HL-60 (cell line): ENCODE measurements around the gene FARP2.

Experiments
- DNase-seq, 2 experiments: peaks; one replicate each; pipeline ENCODE4 v3.0.0-alpha.2; 2010 to 2020; ENCODE audit warnings: low read depth in 1 of 2, low spot score in 1 of 2
- H3K27ac ChIP-seq: fragments of 250-450 bp; sonication (Bioruptor Pico); replicated peaks from 2 replicates; pipeline ENCODE4 v1.5.1; 2020; ENCODE audit warnings: mild to moderate bottlenecking, moderate library complexity
- H3K27me3 ChIP-seq: fragments of 250-450 bp; sonication (Bioruptor Pico); 2 replicates; pipeline ENCODE4 v1.5.1; 2021; ENCODE audit warnings: mild to moderate bottlenecking, moderate library complexity; ENCODE audit not compliant: insufficient read depth, poor library complexity, severe bottlenecking
- H3K4me3 ChIP-seq: replicated peaks from 2 replicates; pipeline ENCODE4 v1.5.1; 2011; ENCODE audit warnings: mild to moderate bottlenecking, control low read depth, low read length; ENCODE audit not compliant: insufficient read depth
- GABPA ChIP-seq: IDR thresholded peaks from 2 replicates; pipeline ENCODE4 v1.6.1; 2012; ENCODE audit warnings: low read depth
- POLR2AphosphoS5 ChIP-seq: IDR thresholded peaks from 2 replicates; pipeline ENCODE4 v1.6.1; 2012; ENCODE audit warnings: low read depth
- SPI1 ChIP-seq: IDR thresholded peaks from 2 replicates; pipeline ENCODE4 v1.6.1; 2012; ENCODE audit warnings: low read depth, mild to moderate bottlenecking, borderline replicate concordance
- TF ChIP-seq, protein P1 (sequence below): IDR thresholded peaks from one replicate; pipeline ENCODE4 v1.5.1; 2011; ENCODE audit warnings: low read length, control low read depth, inconsistent platforms; ENCODE audit not compliant: insufficient read depth
- TF ChIP-seq, protein P2 (sequence below): IDR thresholded peaks from 2 replicates; pipeline ENCODE4 v1.6.1; 2012; ENCODE audit warnings: low read depth; ENCODE audit not compliant: insufficient replicate concordance

Gene FARP2

DNA sequence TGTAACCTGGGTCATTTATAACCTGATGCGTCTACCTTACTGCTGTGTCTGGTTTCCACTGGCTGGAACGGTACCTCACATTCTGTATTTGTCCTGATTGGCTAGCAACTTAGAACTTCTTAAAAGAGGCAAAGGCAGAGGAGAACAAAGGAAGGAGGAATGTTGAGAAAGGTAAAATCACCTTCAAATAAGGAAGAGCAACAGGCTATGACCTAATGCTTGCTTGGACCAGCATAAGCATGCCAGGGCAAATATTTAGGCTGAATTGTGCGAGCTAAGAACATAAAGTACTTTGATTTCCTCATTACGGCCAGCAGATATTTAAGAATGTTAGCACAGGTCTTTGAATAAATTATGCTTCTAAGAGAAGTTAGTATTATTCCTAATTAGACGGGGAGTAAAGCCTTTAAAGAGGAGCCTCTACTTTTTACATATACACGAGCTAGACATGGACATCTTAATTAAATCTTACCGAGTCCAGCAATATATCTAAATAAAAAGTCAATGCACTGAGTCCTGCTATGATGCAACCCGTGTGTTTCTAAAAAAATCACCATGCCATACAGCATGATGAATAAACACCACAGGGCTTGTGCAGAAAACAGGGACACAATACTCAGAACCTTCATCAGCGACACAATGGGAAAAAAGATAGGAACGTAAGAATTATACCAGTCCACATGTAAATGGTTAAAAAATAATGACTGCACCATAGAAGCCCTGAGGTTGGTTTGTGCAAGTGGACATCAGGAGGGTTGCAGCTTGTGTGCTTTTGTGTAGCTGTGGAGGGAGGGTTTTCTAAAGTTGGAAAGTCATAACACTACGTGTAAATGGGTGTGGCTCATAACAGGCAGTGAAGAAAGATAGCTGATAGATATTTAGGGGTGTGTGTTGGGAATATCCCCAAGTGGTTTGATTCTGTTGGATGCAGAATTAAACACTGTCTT, 26.1 kb upstream of the FARP2 start:
- TF ChIP-seq POLR2AphosphoS5, result no peak
- TF ChIP-seq, protein P1, sequence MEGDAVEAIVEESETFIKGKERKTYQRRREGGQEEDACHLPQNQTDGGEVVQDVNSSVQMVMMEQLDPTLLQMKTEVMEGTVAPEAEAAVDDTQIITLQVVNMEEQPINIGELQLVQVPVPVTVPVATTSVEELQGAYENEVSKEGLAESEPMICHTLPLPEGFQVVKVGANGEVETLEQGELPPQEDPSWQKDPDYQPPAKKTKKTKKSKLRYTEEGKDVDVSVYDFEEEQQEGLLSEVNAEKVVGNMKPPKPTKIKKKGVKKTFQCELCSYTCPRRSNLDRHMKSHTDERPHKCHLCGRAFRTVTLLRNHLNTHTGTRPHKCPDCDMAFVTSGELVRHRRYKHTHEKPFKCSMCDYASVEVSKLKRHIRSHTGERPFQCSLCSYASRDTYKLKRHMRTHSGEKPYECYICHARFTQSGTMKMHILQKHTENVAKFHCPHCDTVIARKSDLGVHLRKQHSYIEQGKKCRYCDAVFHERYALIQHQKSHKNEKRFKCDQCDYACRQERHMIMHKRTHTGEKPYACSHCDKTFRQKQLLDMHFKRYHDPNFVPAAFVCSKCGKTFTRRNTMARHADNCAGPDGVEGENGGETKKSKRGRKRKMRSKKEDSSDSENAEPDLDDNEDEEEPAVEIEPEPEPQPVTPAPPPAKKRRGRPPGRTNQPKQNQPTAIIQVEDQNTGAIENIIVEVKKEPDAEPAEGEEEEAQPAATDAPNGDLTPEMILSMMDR, result no peak
- TF ChIP-seq, protein P2, sequence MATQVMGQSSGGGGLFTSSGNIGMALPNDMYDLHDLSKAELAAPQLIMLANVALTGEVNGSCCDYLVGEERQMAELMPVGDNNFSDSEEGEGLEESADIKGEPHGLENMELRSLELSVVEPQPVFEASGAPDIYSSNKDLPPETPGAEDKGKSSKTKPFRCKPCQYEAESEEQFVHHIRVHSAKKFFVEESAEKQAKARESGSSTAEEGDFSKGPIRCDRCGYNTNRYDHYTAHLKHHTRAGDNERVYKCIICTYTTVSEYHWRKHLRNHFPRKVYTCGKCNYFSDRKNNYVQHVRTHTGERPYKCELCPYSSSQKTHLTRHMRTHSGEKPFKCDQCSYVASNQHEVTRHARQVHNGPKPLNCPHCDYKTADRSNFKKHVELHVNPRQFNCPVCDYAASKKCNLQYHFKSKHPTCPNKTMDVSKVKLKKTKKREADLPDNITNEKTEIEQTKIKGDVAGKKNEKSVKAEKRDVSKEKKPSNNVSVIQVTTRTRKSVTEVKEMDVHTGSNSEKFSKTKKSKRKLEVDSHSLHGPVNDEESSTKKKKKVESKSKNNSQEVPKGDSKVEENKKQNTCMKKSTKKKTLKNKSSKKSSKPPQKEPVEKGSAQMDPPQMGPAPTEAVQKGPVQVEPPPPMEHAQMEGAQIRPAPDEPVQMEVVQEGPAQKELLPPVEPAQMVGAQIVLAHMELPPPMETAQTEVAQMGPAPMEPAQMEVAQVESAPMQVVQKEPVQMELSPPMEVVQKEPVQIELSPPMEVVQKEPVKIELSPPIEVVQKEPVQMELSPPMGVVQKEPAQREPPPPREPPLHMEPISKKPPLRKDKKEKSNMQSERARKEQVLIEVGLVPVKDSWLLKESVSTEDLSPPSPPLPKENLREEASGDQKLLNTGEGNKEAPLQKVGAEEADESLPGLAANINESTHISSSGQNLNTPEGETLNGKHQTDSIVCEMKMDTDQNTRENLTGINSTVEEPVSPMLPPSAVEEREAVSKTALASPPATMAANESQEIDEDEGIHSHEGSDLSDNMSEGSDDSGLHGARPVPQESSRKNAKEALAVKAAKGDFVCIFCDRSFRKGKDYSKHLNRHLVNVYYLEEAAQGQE, result no peak
- no peak for TF ChIP-seq GABPA
- no peak for TF ChIP-seq SPI1

GRCh38 chr2:241330616-241330981, 25.5 kb upstream of the FARP2 start:
- Histone ChIP-seq H3K4me3 (no peak overlapping the region), H3K27ac (no peak overlapping the region), H3K27me3 (no peaks in the 10 kb centered on the region)
- TF ChIP-seq, protein P2, result no peak
- TF ChIP-seq GABPA, result no peak
- TF ChIP-seq SPI1, result no peak
- TF ChIP-seq, protein P1, result no peak
- TF ChIP-seq POLR2AphosphoS5, result no peak
- no peak for DNase-seq

More for the DNA sequence above, 26.1 kb upstream of the FARP2 start:
- DNase-seq, result no peak
- Histone ChIP-seq H3K27me3 (no peaks in the 10 kb centered on the region), H3K27ac (no peak overlapping the region), H3K4me3 (no peak overlapping the region)

- no peak overlapping the region for H3K27ac ChIP-seq
- TF ChIP-seq SPI1 (no peak), GABPA (no peak), POLR2AphosphoS5 (no peak)
- TF ChIP-seq, protein P2, result no peak
- TF ChIP-seq, protein P1, result no peak
- no peak for DNase-seq
These were observed 21.3 kb upstream of the FARP2 start for GRCh38 chr2:241334813-241335212.

More at GRCh38 chr2:241334813-241335212, 21.3 kb upstream of the FARP2 start:
- Histone ChIP-seq H3K27me3 (no peaks in the 10 kb centered on the region), H3K4me3 (no peak overlapping the region)
